HepG2 (cell line): ENCODE data around the gene RAB1B. TPM values are rescaled to one million over a fixed set of nuclear protein-coding genes. Genes with fewer than 3 reads are reported as not detected.

Experiments
- ARNTL ChIP-seq: sonication (generic); formaldehyde crosslinking; IDR thresholded peaks from 2 replicates; pipeline ENCODE4 v1.4.0; 2020; ENCODE audit warnings: mild to moderate bottlenecking, missing genetic modification reagents
- E2F5 ChIP-seq: sonication (generic); formaldehyde crosslinking; conservative IDR thresholded peaks from 2 replicates; pipeline ENCODE4 v1.4.0; 2020; ENCODE audit warnings: missing genetic modification reagents
- MAFK ChIP-seq, 2 experiments: IDR thresholded peaks in 1 of 2; conservative IDR thresholded peaks in 1 of 2; 2 replicates each; pipeline ENCODE4 v1.6.1; 2011; ENCODE audit warnings: improper control_type of control experiment in 2 of 2, low read length in 2 of 2
- MAZ ChIP-seq, 2 experiments: sonication (generic) in 1 of 2; formaldehyde crosslinking in 1 of 2; IDR thresholded peaks; 2 replicates each; pipeline versions ENCODE4 v1.5.0 to v1.6.1; 2012 to 2020; ENCODE audit warnings: low read depth in 2 of 2, mild to moderate bottlenecking in 2 of 2, borderline replicate concordance in 1 of 2, improper control_type of control experiment in 1 of 2, low read length in 1 of 2, missing genetic modification reagents in 1 of 2, moderate library complexity in 1 of 2
- MEF2D ChIP-seq: sonication (generic); formaldehyde crosslinking; IDR thresholded peaks from 2 replicates; pipeline ENCODE4 v1.5.1; 2020; ENCODE audit warnings: mild to moderate bottlenecking, missing genetic modification reagents
- MTF1 ChIP-seq: sonication (generic); formaldehyde crosslinking; IDR thresholded peaks from 2 replicates; pipeline ENCODE4 v1.5.0; 2020; ENCODE audit warnings: missing genetic modification reagents
- MTF2 ChIP-seq: sonication (generic); formaldehyde crosslinking; IDR thresholded peaks from 2 replicates; pipeline ENCODE4 v1.5.0; 2020; ENCODE audit warnings: missing genetic modification reagents, borderline replicate concordance
- NCOA5 ChIP-seq: sonication (generic); formaldehyde crosslinking; IDR thresholded peaks from 2 replicates; pipeline ENCODE4 v1.4.0; 2020; ENCODE audit warnings: missing genetic modification reagents
- NFRKB ChIP-seq: fragments of 450-650 bp; IDR thresholded peaks from 2 replicates; pipeline ENCODE4 v1.6.1; 2017
- TEF ChIP-seq: sonication (generic); formaldehyde crosslinking; IDR thresholded peaks from 2 replicates; pipeline ENCODE4 v1.5.0; 2020; ENCODE audit warnings: missing genetic modification reagents
- THAP9 ChIP-seq: sonication (generic); formaldehyde crosslinking; IDR thresholded peaks from 2 replicates; pipeline ENCODE4; 2020; ENCODE audit warnings: missing genetic modification reagents, mild to moderate bottlenecking, borderline replicate concordance
- ZNF224 ChIP-seq: sonication (generic); formaldehyde crosslinking; IDR thresholded peaks from 2 replicates; pipeline ENCODE4 v1.5.0; 2020; ENCODE audit warnings: mild to moderate bottlenecking, missing genetic modification reagents
- ZNF24 ChIP-seq: fragments of 450-650 bp; IDR thresholded peaks from 2 replicates; pipeline ENCODE4 v1.6.1; 2017; ENCODE audit warnings: antibody characterized with exemption, mild to moderate bottlenecking
- ZNF382 ChIP-seq: sonication (generic); formaldehyde crosslinking; IDR thresholded peaks from 2 replicates; pipeline ENCODE4 v1.5.0; 2020; ENCODE audit warnings: missing genetic modification reagents, mild to moderate bottlenecking, borderline replicate concordance
- polyA plus RNA-seq, 8 experiments: library from polyadenylated mRNA; depleted of rRNA in 3 of 8; stranded (reverse) in 7 of 8; unstranded in 1 of 8; fragments of >200 nt; fragmentation: Illumina TruSeq in 4 of 8; extraction: Trizol in 4 of 8; gene quantifications; 2 replicates each; pipeline versions ENCODE4 v1.2.1 to v1.2.3, GENCODE V29; 2011 to 2016; ENCODE audit warnings: low read depth in 4 of 8, missing spikeins in 1 of 8, mixed read lengths in 1 of 8; ENCODE audit not compliant: insufficient read depth in 1 of 8
- total RNA-seq, 5 experiments: library from RNA; depleted of rRNA; stranded (reverse); fragments of >200 nt; fragmentation: Illumina TruSeq; extraction: Trizol; gene quantifications; 2 replicates each; pipeline ENCODE4 v1.2.3, GENCODE V29; 2016; ENCODE audit warnings: low read depth in 1 of 5

Gene RAB1B
- total and polyA plus RNA-seq, 2 of the 13 experiments (the other 11 are each of a cell fraction or from before 2014, with no cell fraction given) = 77.9 to 87.9 TPM

- TF ChIP-seq THAP9 (CRISPR knock-in tag) (no peak), ZNF24 (no peak), TEF (CRISPR knock-in tag) (no peak), MTF2 (no peak), E2F5 (CRISPR knock-in tag) (no peak), ZNF382 (CRISPR knock-in tag) (no peak), NCOA5 (CRISPR knock-in tag) (no peak), MTF1 (CRISPR knock-in tag) (no peak), MAZ (IDR thresholded peaks at IDR 0.05; ENCODE audit: borderline replicate concordance, low read depth, low read length) (no peak), MAZ (CRISPR knock-in tag; IDR thresholded peaks at IDR 0.05; ENCODE audit: low read depth) (no peak), MEF2D (CRISPR knock-in tag) (no peak), ZNF224 (no peak), NFRKB (no peak), MAFK (conservative IDR thresholded peaks at IDR 0.05 in 1 of 2, IDR thresholded peaks at IDR 0.05 in 1 of 2; ENCODE audit: low read length in 2 of 2) (no peak), ARNTL (no peak)
These were observed 9.3 kb downstream of the RAB1B start, which contains the start of gene CNIH2 (continued) for GRCh38 chr11:66277471-66278362.
